T-helper 2 cell treated with Interferon-gamma antibody and Interleukin-4, amounts not matched to agents 100 ng/mL and 5 ng/mL, for 36 hours (primary cell): ENCODE data around the gene RAB31. TPM values are rescaled to one million over a fixed set of nuclear protein-coding genes. Genes with fewer than 3 reads are reported as not detected.

ENCODE experiments used
- intact Hi-C: fragments of 100-400 bp; cut with micrococcal nuclease; formaldehyde crosslinking; loops from one replicate; pipeline ENCODE4 v1.15.1; 2023
- total RNA-seq: library from RNA; stranded (reverse); gene quantifications from 2 replicates; pipeline ENCODE4 v1.2.3, GENCODE V29; 2022

Gene RAB31
- total RNA-seq, 1 donor from 2014 or later: 0.57 TPM

- intact Hi-C loops: no loop called here
Observed at GRCh38 chr18:9786631-9787030, 78.5 kb downstream of the RAB31 start.

GRCh38 chr18:9787036-9787435 is 78.9 kb downstream of the RAB31 start:
- intact Hi-C loops: no loop called here

- intact Hi-C loops: no loop called here
Observed at GRCh38 chr18:9787712-9788111, 79.6 kb downstream of the RAB31 start.

GRCh38 chr18:9788140-9788539 is 80.0 kb downstream of the RAB31 start:
- intact Hi-C loops: no loop called here

GRCh38 chr18:9788860-9789259 is 80.8 kb downstream of the RAB31 start:
- intact Hi-C loops: no loop called here

GRCh38 chr18:9790261-9790660 is 82.2 kb downstream of the RAB31 start:
- intact Hi-C loops: no loop called here

GRCh38 chr18:9791991-9792390 is 83.9 kb downstream of the RAB31 start:
- intact Hi-C loops: no loop called here

GRCh38 chr18:9792565-9793245 is 84.6 kb downstream of the RAB31 start:
- intact Hi-C loops: no loop called here

- intact Hi-C loops: no loop called here
Observed at GRCh38 chr18:9796011-9796410, 87.9 kb downstream of the RAB31 start.

GRCh38 chr18:9796935-9797549 is 88.9 kb downstream of the RAB31 start:
- intact Hi-C loops: no loop called here

GRCh38 chr18:9802175-9803062 is 94.3 kb downstream of the RAB31 start:
- intact Hi-C loops: no loop called here

GRCh38 chr18:9803063-9803697 is 95.1 kb downstream of the RAB31 start:
- intact Hi-C loops: no loop called here

GRCh38 chr18:9803698-9804516 is 95.8 kb downstream of the RAB31 start:
- intact Hi-C loops: no loop called here

GRCh38 chr18:9804517-9805104 is 96.5 kb downstream of the RAB31 start:
- intact Hi-C loops: no loop called here

- intact Hi-C loops: no loop called here
Observed at GRCh38 chr18:9806905-9807304, 98.8 kb downstream of the RAB31 start.

GRCh38 chr18:9808295-9809241 is 100.5 kb downstream of the RAB31 start:
- intact Hi-C loops: no loop called here

- intact Hi-C loops: no loop called here
Observed at GRCh38 chr18:9809697-9810096, 101.6 kb downstream of the RAB31 start.

GRCh38 chr18:9810299-9810698 is 102.2 kb downstream of the RAB31 start:
- intact Hi-C loops: no loop called here

- intact Hi-C loops: no loop called here
Observed at GRCh38 chr18:9810994-9811705, 103.0 kb downstream of the RAB31 start.
